Lower leg skin (tissue), 3 donors: ENCODE measurements around the gene DCAF12.

Source experiments
- CTCF ChIP-seq, 3 donors: fragments of 450-650 bp; IDR thresholded peaks; one replicate each; pipeline ENCODE4 v1.5.1; 2016; ENCODE audit warnings: antibody characterized with exemption in 3 of 3, mild to moderate bottlenecking in 3 of 3, moderate library complexity in 2 of 3
- POLR2A ChIP-seq, 2 donors: fragments of 450-650 bp; IDR thresholded peaks; one replicate each; pipeline ENCODE4 v1.6.1; 2016 to 2017; ENCODE audit warnings: antibody characterized with exemption in 2 of 2, mild to moderate bottlenecking in 1 of 2, moderate library complexity in 1 of 2

- no peak for TF ChIP-seq POLR2A (IDR thresholded peaks at IDR 0.05)
- TF ChIP-seq CTCF (IDR thresholded peaks at IDR 0.05): no peak
Measured at GRCh38 chr9:34072410-34072809, 54.1 kb downstream of the DCAF12 start.
